ENCODE measurements around the gene SDCCAG8.
A peak's percentile ranks its signal among the peaks of the same experiment; 100 is the strongest.

The SDCCAG8 gene

GRCh38 chr1:243505986-243506689 is 250.3 kb downstream of the SDCCAG8 start:
- H3K4me3 ChIP-seq (ENCODE audit: low read depth, low read length): no peak overlapping the region
- DNase-seq (ENCODE audit: low read depth): peak; percentile 92
- peak; percentile 96 for TF ChIP-seq MYC (IDR thresholded peaks at IDR 0.05; ENCODE audit: low read depth, low read length)
- TF ChIP-seq POLR2A (IDR thresholded peaks at IDR 0.05; ENCODE audit: extremely low read depth, insufficient read length): no peak
- TF ChIP-seq, protein P1, sequence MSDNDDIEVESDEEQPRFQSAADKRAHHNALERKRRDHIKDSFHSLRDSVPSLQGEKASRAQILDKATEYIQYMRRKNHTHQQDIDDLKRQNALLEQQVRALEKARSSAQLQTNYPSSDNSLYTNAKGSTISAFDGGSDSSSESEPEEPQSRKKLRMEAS (IDR thresholded peaks at IDR 0.05; ENCODE audit: low read depth, low read length): peak; percentile 100

- H3K4me3 ChIP-seq (ENCODE audit: low read depth, low read length): no peak overlapping the region
- DNase-seq (ENCODE audit: low read depth): peak; percentile 71
- no peak for TF ChIP-seq POLR2A (IDR thresholded peaks at IDR 0.05; ENCODE audit: extremely low read depth, insufficient read length)
- TF ChIP-seq, protein P1 (IDR thresholded peaks at IDR 0.05; ENCODE audit: low read depth, low read length): no peak
- no peak for TF ChIP-seq MYC (IDR thresholded peaks at IDR 0.05; ENCODE audit: low read depth, low read length)
- TF ChIP-seq CTCF (IDR thresholded peaks at IDR 0.05; ENCODE audit: low read depth, low read length): no peak
Observed at GRCh38 chr1:243507001-243507671, 251.3 kb downstream of the SDCCAG8 start.

GRCh38 chr1:243507672-243508302 is 251.9 kb downstream of the SDCCAG8 start:
- TF ChIP-seq, protein P1 (IDR thresholded peaks at IDR 0.05; ENCODE audit: low read depth, low read length): no peak
- TF ChIP-seq POLR2A (IDR thresholded peaks at IDR 0.05; ENCODE audit: extremely low read depth, insufficient read length): no peak
- no peak for TF ChIP-seq CTCF (IDR thresholded peaks at IDR 0.05; ENCODE audit: low read depth, low read length)
- no peak for TF ChIP-seq MYC (IDR thresholded peaks at IDR 0.05; ENCODE audit: low read depth, low read length)

DNA sequence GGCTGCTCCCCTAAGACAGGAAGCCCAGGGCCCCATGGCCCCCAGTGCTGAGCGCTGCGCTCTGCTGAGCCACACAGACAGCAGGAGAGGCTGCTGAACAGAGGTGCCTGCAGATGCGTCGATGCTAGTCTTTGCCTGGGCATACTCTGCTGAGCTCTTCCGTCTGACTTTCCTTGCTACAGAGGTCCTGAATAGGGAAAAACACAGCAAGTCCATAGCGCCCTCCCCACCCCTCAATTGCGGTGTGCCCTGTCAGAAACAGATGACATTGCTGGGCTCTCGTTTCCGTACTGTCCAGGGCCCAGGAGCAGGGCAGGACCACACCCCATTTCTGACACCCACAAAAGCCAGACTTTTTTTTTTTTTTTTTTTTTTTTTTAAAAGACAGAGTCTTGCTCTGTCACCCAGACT is 252.5 kb downstream of the SDCCAG8 start:
- DNase-seq (ENCODE audit: low read depth): peak; percentile 22
- H3K4me3 ChIP-seq (ENCODE audit: low read depth, low read length): no peak overlapping the region
- no peak for TF ChIP-seq MYC (IDR thresholded peaks at IDR 0.05; ENCODE audit: low read depth, low read length)
- no peak for TF ChIP-seq POLR2A (IDR thresholded peaks at IDR 0.05; ENCODE audit: extremely low read depth, insufficient read length)
- TF ChIP-seq, protein P1 (IDR thresholded peaks at IDR 0.05; ENCODE audit: low read depth, low read length): no peak
- no peak for TF ChIP-seq CTCF (IDR thresholded peaks at IDR 0.05; ENCODE audit: low read depth, low read length)

More at GRCh38 chr1:243507672-243508302, 251.9 kb downstream of the SDCCAG8 start:
- H3K4me3 ChIP-seq (ENCODE audit: low read depth, low read length): no peak overlapping the region
- DNase-seq (ENCODE audit: low read depth): no peak

DNA sequence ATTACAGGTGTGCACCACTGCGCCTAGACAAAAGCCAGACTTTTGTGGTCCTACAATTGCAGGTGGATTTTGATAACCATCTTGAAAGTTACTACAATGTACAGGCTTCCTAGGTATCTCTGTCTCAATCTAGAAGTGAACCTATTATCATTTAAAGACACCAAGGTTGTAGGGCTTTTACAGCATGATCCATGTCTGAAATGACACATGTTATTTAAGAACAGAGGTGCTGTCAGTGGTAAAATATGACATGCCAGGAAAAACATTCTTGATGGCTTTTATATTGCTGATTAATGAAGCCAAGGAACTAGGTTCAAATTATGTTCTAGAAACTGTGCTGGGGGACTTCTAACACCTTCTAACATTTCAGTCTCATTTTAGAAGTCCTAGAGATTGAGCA is 253.1 kb downstream of the SDCCAG8 start:
- no peak for DNase-seq (ENCODE audit: low read depth)
- H3K4me3 ChIP-seq (ENCODE audit: low read depth, low read length): no peak overlapping the region
- TF ChIP-seq POLR2A (IDR thresholded peaks at IDR 0.05; ENCODE audit: extremely low read depth, insufficient read length): no peak
- TF ChIP-seq CTCF (IDR thresholded peaks at IDR 0.05; ENCODE audit: low read depth, low read length): no peak
- TF ChIP-seq, protein P1 (IDR thresholded peaks at IDR 0.05; ENCODE audit: low read depth, low read length): no peak
- no peak for TF ChIP-seq MYC (IDR thresholded peaks at IDR 0.05; ENCODE audit: low read depth, low read length)
